Thyroid gland (tissue), 4 donors: ENCODE data around the gene C19orf81.

ENCODE experiments used
- CTCF ChIP-seq, 6 experiments: fragments of 200-600 bp in 3 of 6; fragments of 450-650 bp in 3 of 6; sonication (generic) in 3 of 6; IDR thresholded peaks; one replicate each; pipeline ENCODE4 v1.5.1; 2016 to 2019; ENCODE audit warnings: antibody characterized with exemption in 6 of 6, mild to moderate bottlenecking in 2 of 6, inconsistent platforms in 1 of 6, moderate library complexity in 1 of 6
- POLR2A ChIP-seq, 2 donors: fragments of 450-650 bp; IDR thresholded peaks; one replicate each; pipeline ENCODE4 v1.6.1; 2017; ENCODE audit warnings: antibody characterized with exemption in 2 of 2, mild to moderate bottlenecking in 2 of 2, moderate library complexity in 1 of 2

GRCh38 chr19:50602935-50603334 lies 46.3 kb upstream of the C19orf81 start:
- no peak for TF ChIP-seq CTCF (IDR thresholded peaks at IDR 0.05)
- TF ChIP-seq POLR2A (IDR thresholded peaks at IDR 0.05), result no peak
